Inflammatory macrophage treated with lipopolysaccharide for 4 hours (primary cell): ENCODE data around the gene RNF217.
A peak's percentile ranks its signal among the peaks of the same experiment; 100 is the strongest.
"Not testable (repeated sequence)": the region's sequence is repeated elsewhere in the genome, so short reads cannot be mapped to it uniquely, and the experiment has no call there.

Source experiments
- DNase-seq: peaks from one replicate; pipeline ENCODE4 v3.0.0-alpha.2; 2020

RNF217 gene

GRCh38 chr6:125019918-125020317 is 57.7 kb downstream of the RNF217 start:
- DNase-seq = no peak

GRCh38 chr6:125020385-125020784 is 58.1 kb downstream of the RNF217 start:
- no peak for DNase-seq

GRCh38 chr6:125022391-125022989 is 60.3 kb downstream of the RNF217 start:
- DNase-seq = no peak

- no peak for DNase-seq
These were observed 63.1 kb downstream of the RNF217 start for GRCh38 chr6:125025164-125025854.

- no peak for DNase-seq
These were observed 65.0 kb downstream of the RNF217 start for GRCh38 chr6:125027287-125027686.

GRCh38 chr6:125030969-125031368 is 68.7 kb downstream of the RNF217 start:
- DNase-seq = no peak

- peak; percentile 21 for DNase-seq
These were observed 69.1 kb downstream of the RNF217 start for GRCh38 chr6:125031385-125031784.

- DNase-seq = not testable (repeated sequence)
These were observed 72.7 kb downstream of the RNF217 start for GRCh38 chr6:125034929-125035328.

GRCh38 chr6:125036486-125036885 is 74.2 kb downstream of the RNF217 start:
- not testable (repeated sequence) for DNase-seq

GRCh38 chr6:125037827-125038226 is 75.6 kb downstream of the RNF217 start:
- no peak for DNase-seq

- DNase-seq = no peak
These were observed 76.7 kb downstream of the RNF217 start for GRCh38 chr6:125038925-125039324.

- DNase-seq = peak; percentile 68
These were observed 79.7 kb downstream of the RNF217 start for GRCh38 chr6:125041740-125042459.

GRCh38 chr6:125044066-125044465 is 81.8 kb downstream of the RNF217 start:
- DNase-seq = no peak

- no peak for DNase-seq
These were observed 82.4 kb downstream of the RNF217 start for GRCh38 chr6:125044667-125045066.

- no peak for DNase-seq
These were observed 84.1 kb downstream of the RNF217 start for GRCh38 chr6:125046107-125046925.

- DNase-seq = no peak
These were observed 86.0 kb downstream of the RNF217 start for GRCh38 chr6:125048274-125048673.

- DNase-seq = no peak
These were observed 88.6 kb downstream of the RNF217 start for GRCh38 chr6:125050663-125051318.

GRCh38 chr6:125053809-125054208 is 91.6 kb downstream of the RNF217 start:
- DNase-seq = no peak

- no peak for DNase-seq
These were observed 92.1 kb downstream of the RNF217 start for GRCh38 chr6:125054331-125054730.

- DNase-seq = no peak
These were observed 95.4 kb downstream of the RNF217 start for GRCh38 chr6:125057392-125058246.

- no peak for DNase-seq
These were observed 96.3 kb downstream of the RNF217 start for GRCh38 chr6:125058546-125058945.

- no peak for DNase-seq
These were observed 101.1 kb downstream of the RNF217 start for GRCh38 chr6:125063307-125063706.
